ENCODE data around the gene MALSU1. TPM values are rescaled to one million over a fixed set of nuclear protein-coding genes. Genes with fewer than 3 reads are reported as not detected.

The MALSU1 gene
- total and polyA plus RNA-seq, 5 donors from 2014 or later, result 34.3 to 86.2 (median 78.5) TPM

GRCh38 chr7:23337374-23337773, 38.2 kb downstream of the MALSU1 start:
- Histone ChIP-seq H3K4me1 (ENCODE audit: control insufficient read depth, insufficient read depth, low read length, poor library complexity, severe bottlenecking) (no peaks in the 10 kb centered on the region), H3K27me3 (ENCODE audit: control insufficient read depth, insufficient read depth, low read length) (peaks cover 16% of the 10 kb centered on the region), H3K27ac (ENCODE audit: insufficient read depth, low read length, poor library complexity, severe bottlenecking) (no peak overlapping the region), H3K4me3 (ENCODE audit: low read depth, low read length) (no peak overlapping the region), H3K36me3 (ENCODE audit: control insufficient read depth, insufficient read depth, low read length) (no peaks in the 10 kb centered on the region), H3K9me3 (ENCODE audit: control insufficient read depth in 2 of 2, low read length in 2 of 2) (peaks cover 0 to 3% of the 10 kb centered on the region in 2 experiments)
- ATAC-seq (ENCODE audit: low read depth in 2 of 2) (no peak), DNase-seq (no peak)
- no peaks in the 10 kb centered on the region for H3K4me1 Mint-ChIP-seq
- no peak overlapping the region for H3K4me3 Mint-ChIP-seq
- no peaks in the 10 kb centered on the region for H3K36me3 Mint-ChIP-seq
- H3K27me3 Mint-ChIP-seq, result peaks cover 22% of the 10 kb centered on the region
- peaks cover 0 to 3% (median 0%) of the 10 kb centered on the region in 7 donors for H3K9me3 Mint-ChIP-seq
- peak overlapping the region in 1 of 3 donors; percentile 71 for H3K27ac Mint-ChIP-seq

DNA sequence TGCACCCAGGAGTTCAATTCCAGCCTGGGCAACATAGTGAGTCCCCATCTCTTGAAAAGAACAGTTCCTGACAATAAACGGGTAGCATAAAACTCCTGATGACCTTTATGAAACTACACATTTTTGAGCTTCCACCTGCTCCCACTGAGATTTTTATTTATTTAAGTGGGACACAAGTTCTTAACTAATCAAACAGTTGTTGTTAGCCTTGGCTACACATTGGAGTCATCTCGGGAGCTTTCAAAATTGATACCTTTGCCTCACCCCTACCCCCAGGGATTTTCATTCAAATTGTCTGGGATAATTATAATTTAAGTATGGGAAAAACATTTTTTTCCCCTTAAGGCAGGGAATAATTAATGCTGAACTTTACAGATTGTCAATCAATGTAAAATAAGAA, 39.3 kb downstream of the MALSU1 start:
- Mint-ChIP-seq H3K27ac (no peak overlapping the region), H3K4me3 (no peak overlapping the region), H3K27me3 (peaks cover 26% of the 10 kb centered on the region), H3K4me1 (no peaks in the 10 kb centered on the region), H3K9me3 (peaks cover 0 to 3% (median 0%) of the 10 kb centered on the region in 7 donors), H3K36me3 (no peaks in the 10 kb centered on the region)
- Histone ChIP-seq H3K9me3 (ENCODE audit: control insufficient read depth in 2 of 2, low read length in 2 of 2) (peaks cover 0 to 3% of the 10 kb centered on the region in 2 experiments), H3K4me1 (ENCODE audit: control insufficient read depth, insufficient read depth, low read length, poor library complexity, severe bottlenecking) (no peaks in the 10 kb centered on the region), H3K4me3 (ENCODE audit: low read depth, low read length) (no peak overlapping the region), H3K36me3 (ENCODE audit: control insufficient read depth, insufficient read depth, low read length) (no peaks in the 10 kb centered on the region), H3K27me3 (ENCODE audit: control insufficient read depth, insufficient read depth, low read length) (peaks cover 19% of the 10 kb centered on the region), H3K27ac (ENCODE audit: insufficient read depth, low read length, poor library complexity, severe bottlenecking) (no peak overlapping the region)
- ATAC-seq (ENCODE audit: low read depth in 2 of 2) (no peak), DNase-seq (no peak)

- no peaks in the 10 kb centered on the region for H3K4me1 Mint-ChIP-seq
- no peak for DNase-seq
Measured at GRCh38 chr7:23338863-23339262, 39.7 kb downstream of the MALSU1 start.

GRCh38 chr7:23341846-23342598, 42.9 kb downstream of the MALSU1 start:
- no peaks in the 10 kb centered on the region for H3K36me3 ChIP-seq (ENCODE audit: control insufficient read depth, insufficient read depth, low read length)
- Mint-ChIP-seq H3K27me3 (peaks cover 30% of the 10 kb centered on the region), H3K9me3 (peaks cover 0 to 3% (median 0%) of the 10 kb centered on the region in 7 donors), H3K4me3 (no peak overlapping the region), H3K36me3 (no peaks in the 10 kb centered on the region), H3K27ac (no peak overlapping the region), H3K4me1 (peaks cover 7 to 21% (median 9%) of the 10 kb centered on the region in 4 donors)
- peaks cover 19% of the 10 kb centered on the region for H3K27me3 ChIP-seq (ENCODE audit: control insufficient read depth, insufficient read depth, low read length)
- ATAC-seq (ENCODE audit: low read depth in 2 of 2), result no peak
- no peak overlapping the region for H3K4me3 ChIP-seq (ENCODE audit: low read depth, low read length)
- H3K4me1 ChIP-seq (ENCODE audit: control insufficient read depth, insufficient read depth, low read length, poor library complexity, severe bottlenecking), result peaks cover 5% of the 10 kb centered on the region
- no peak for DNase-seq
- no peak overlapping the region for H3K27ac ChIP-seq (ENCODE audit: insufficient read depth, low read length, poor library complexity, severe bottlenecking)
- peaks cover 0 to 3% of the 10 kb centered on the region in 2 experiments for H3K9me3 ChIP-seq (ENCODE audit: control insufficient read depth in 2 of 2, low read length in 2 of 2)

More at GRCh38 chr7:23338863-23339262, 39.7 kb downstream of the MALSU1 start:
- Histone ChIP-seq H3K9me3 (ENCODE audit: control insufficient read depth in 2 of 2, low read length in 2 of 2) (peaks cover 0 to 3% of the 10 kb centered on the region in 2 experiments), H3K4me3 (ENCODE audit: low read depth, low read length) (no peak overlapping the region), H3K4me1 (ENCODE audit: control insufficient read depth, insufficient read depth, low read length, poor library complexity, severe bottlenecking) (no peaks in the 10 kb centered on the region), H3K27ac (ENCODE audit: insufficient read depth, low read length, poor library complexity, severe bottlenecking) (no peak overlapping the region), H3K27me3 (ENCODE audit: control insufficient read depth, insufficient read depth, low read length) (peaks cover 19% of the 10 kb centered on the region), H3K36me3 (ENCODE audit: control insufficient read depth, insufficient read depth, low read length) (no peaks in the 10 kb centered on the region)
- peaks cover 0 to 3% (median 0%) of the 10 kb centered on the region in 7 donors for H3K9me3 Mint-ChIP-seq
- ATAC-seq (ENCODE audit: low read depth in 2 of 2), result no peak
- H3K36me3 Mint-ChIP-seq, result no peaks in the 10 kb centered on the region
- no peak overlapping the region for H3K27ac Mint-ChIP-seq
- peaks cover 26% of the 10 kb centered on the region for H3K27me3 Mint-ChIP-seq
- H3K4me3 Mint-ChIP-seq, result no peak overlapping the region

DNA sequence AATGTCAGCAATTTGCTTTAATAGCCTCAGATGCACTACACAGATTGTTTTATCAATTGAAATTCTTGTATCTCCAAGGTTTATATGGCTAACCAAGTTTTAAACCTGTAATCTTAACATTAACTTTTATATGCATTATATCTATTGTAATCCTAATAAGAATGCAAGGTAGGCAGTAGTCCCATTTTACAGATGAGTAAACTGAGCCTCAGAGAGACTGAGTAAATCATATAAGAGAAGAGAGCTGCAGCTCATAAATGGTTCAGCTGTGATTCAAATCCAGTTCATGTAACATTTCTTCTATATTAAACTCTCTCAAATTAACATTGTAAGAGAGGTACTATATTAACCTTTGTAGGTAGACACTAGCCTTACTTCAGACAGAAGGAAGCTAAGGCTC, 44.0 kb downstream of the MALSU1 start:
- H3K4me1 Mint-ChIP-seq, result peaks cover 7 to 27% (median 11%) of the 10 kb centered on the region in 4 donors
- no peaks in the 10 kb centered on the region for H3K36me3 ChIP-seq (ENCODE audit: control insufficient read depth, insufficient read depth, low read length)
- H3K27ac ChIP-seq (ENCODE audit: insufficient read depth, low read length, poor library complexity, severe bottlenecking), result no peak overlapping the region
- ATAC-seq (ENCODE audit: low read depth in 2 of 2) (no peak), DNase-seq (no peak)
- H3K27me3 ChIP-seq (ENCODE audit: control insufficient read depth, insufficient read depth, low read length), result peaks cover 9% of the 10 kb centered on the region
- H3K27me3 Mint-ChIP-seq, result peaks cover 35% of the 10 kb centered on the region
- H3K9me3 ChIP-seq (ENCODE audit: control insufficient read depth in 2 of 2, low read length in 2 of 2), result no peaks in the 10 kb centered on the region
- no peak overlapping the region for H3K27ac Mint-ChIP-seq
- H3K36me3 Mint-ChIP-seq, result no peaks in the 10 kb centered on the region
- H3K4me3 ChIP-seq (ENCODE audit: low read depth, low read length), result no peak overlapping the region
- peaks cover 5% of the 10 kb centered on the region for H3K4me1 ChIP-seq (ENCODE audit: control insufficient read depth, insufficient read depth, low read length, poor library complexity, severe bottlenecking)
- no peak overlapping the region for H3K4me3 Mint-ChIP-seq
- H3K9me3 Mint-ChIP-seq, result no peaks in the 10 kb centered on the region

- peaks cover 7 to 27% (median 11%) of the 10 kb centered on the region in 4 donors for H3K4me1 Mint-ChIP-seq
- no peaks in the 10 kb centered on the region for H3K36me3 Mint-ChIP-seq
- Histone ChIP-seq H3K36me3 (ENCODE audit: control insufficient read depth, insufficient read depth, low read length) (no peaks in the 10 kb centered on the region), H3K27me3 (ENCODE audit: control insufficient read depth, insufficient read depth, low read length) (peaks cover 6% of the 10 kb centered on the region), H3K27ac (ENCODE audit: insufficient read depth, low read length, poor library complexity, severe bottlenecking) (no peak overlapping the region), H3K4me3 (ENCODE audit: low read depth, low read length) (no peak overlapping the region), H3K4me1 (ENCODE audit: control insufficient read depth, insufficient read depth, low read length, poor library complexity, severe bottlenecking) (peaks cover 5% of the 10 kb centered on the region), H3K9me3 (ENCODE audit: control insufficient read depth in 2 of 2, low read length in 2 of 2) (no peaks in the 10 kb centered on the region)
- ATAC-seq (ENCODE audit: low read depth in 2 of 2) (no peak), DNase-seq (no peak)
- no peak overlapping the region for H3K4me3 Mint-ChIP-seq
- no peak overlapping the region for H3K27ac Mint-ChIP-seq
- no peaks in the 10 kb centered on the region for H3K9me3 Mint-ChIP-seq
- H3K27me3 Mint-ChIP-seq, result peaks cover 37% of the 10 kb centered on the region
Measured at GRCh38 chr7:23343806-23344475, 44.8 kb downstream of the MALSU1 start.

- H3K27me3 ChIP-seq (ENCODE audit: control insufficient read depth, insufficient read depth, low read length), result peaks cover 3% of the 10 kb centered on the region
Measured at GRCh38 chr7:23345601-23346000, 46.5 kb downstream of the MALSU1 start.

More at GRCh38 chr7:23345601-23346000, 46.5 kb downstream of the MALSU1 start:
- H3K4me3 Mint-ChIP-seq, result peak overlapping the region in 3 of 4 donors; percentile 66 to 87 (median 83)
- H3K27ac ChIP-seq (ENCODE audit: insufficient read depth, low read length, poor library complexity, severe bottlenecking), result no peak overlapping the region
- H3K36me3 ChIP-seq (ENCODE audit: control insufficient read depth, insufficient read depth, low read length), result no peaks in the 10 kb centered on the region
- H3K4me1 Mint-ChIP-seq, result peaks cover 7 to 27% (median 11%) of the 10 kb centered on the region in 4 donors
- H3K4me1 ChIP-seq (ENCODE audit: control insufficient read depth, insufficient read depth, low read length, poor library complexity, severe bottlenecking), result peaks cover 5% of the 10 kb centered on the region
- DNase-seq (no peak), ATAC-seq (ENCODE audit: low read depth in 2 of 2) (no peak)
- no peaks in the 10 kb centered on the region for H3K9me3 Mint-ChIP-seq
- no peaks in the 10 kb centered on the region for H3K36me3 Mint-ChIP-seq
- H3K4me3 ChIP-seq (ENCODE audit: low read depth, low read length), result peak overlapping the region; percentile 82
- H3K27me3 Mint-ChIP-seq, result peaks cover 34% of the 10 kb centered on the region
- peak overlapping the region; percentile 83 to 92 (median 89) for H3K27ac Mint-ChIP-seq
- H3K9me3 ChIP-seq (ENCODE audit: control insufficient read depth in 2 of 2, low read length in 2 of 2), result no peaks in the 10 kb centered on the region
